ENCODE data around the gene BECN2. TPM values are rescaled to one million over a fixed set of nuclear protein-coding genes. Genes with fewer than 3 reads are reported as not detected.

BECN2 gene
- total and polyA plus RNA-seq, 2 donors (not counting 3 experiments of a cell fraction or from before 2014, with no cell fraction given), result not detected

DNA sequence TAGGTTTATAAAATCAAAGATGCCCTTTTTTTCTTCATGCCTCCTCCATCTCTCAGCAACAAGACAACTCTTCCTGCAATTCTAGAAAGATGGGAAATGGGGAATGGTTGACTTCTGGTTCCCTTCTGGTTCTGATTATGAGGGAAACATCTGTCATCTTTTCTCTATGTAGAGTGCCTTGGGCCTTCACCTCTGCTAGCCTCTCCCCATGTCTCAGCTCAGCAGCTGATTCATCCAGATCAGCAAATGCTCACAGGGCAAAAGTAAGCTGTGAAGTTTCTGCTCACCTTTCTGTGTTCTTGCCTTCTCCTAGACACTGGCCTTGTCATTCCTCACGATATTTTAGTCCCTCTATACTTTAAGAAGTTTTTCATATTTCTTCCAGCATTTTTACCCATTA, 17.8 kb upstream of the BECN2 start:
- intact Hi-C loops (cut with micrococcal nuclease), result no loop called here
- Histone ChIP-seq H3K9ac (replicated peaks; ENCODE audit: extremely low read depth, insufficient read depth, low read length) (no peak overlapping the region), H3K4me1 (ENCODE audit: control insufficient read depth, extremely low read depth, insufficient read depth, low read length) (no peaks in the 10 kb centered on the region), H3K27ac (ENCODE audit: insufficient read depth, low read depth, low read length) (no peak overlapping the region), H3K36me3 (ENCODE audit: control insufficient read depth in 2 of 2, extremely low read depth in 1 of 2, insufficient read depth in 2 of 2, low read length in 2 of 2) (no peaks in the 10 kb centered on the region), H3K79me2 (ENCODE audit: control insufficient read depth, insufficient read depth, low read length) (no peaks in the 10 kb centered on the region), H3K9me1 (replicated peaks; ENCODE audit: control insufficient read depth, extremely low read depth, insufficient read depth, low read length) (no peaks in the 10 kb centered on the region), H4K20me1 (replicated peaks; ENCODE audit: control insufficient read depth, extremely low read depth, insufficient read depth, low read length) (no peaks in the 10 kb centered on the region), H3K9me3 (replicated peaks; ENCODE audit: control insufficient read depth, insufficient read depth, low read length) (no peaks in the 10 kb centered on the region), H2AFZ (ENCODE audit: low read depth, low read length) (no peak overlapping the region), H3K4me3 (replicated peaks in 1 of 3; ENCODE audit: insufficient read depth in 1 of 3, low read depth in 1 of 3, low read length in 3 of 3) (no peak overlapping the region), H3K4me2 (ENCODE audit: insufficient read depth, low read length) (no peak overlapping the region), H3K27me3 (ENCODE audit: control insufficient read depth in 2 of 2, insufficient read depth in 2 of 2, low read length in 2 of 2) (no peaks in the 10 kb centered on the region)
- no peak for FAIRE-seq
- dilution Hi-C loops (cut with MboI; ENCODE audit: extremely low pct_ligation_motif_present, low sequenced_read_pairs), result no loop called here
- CTCF ChIA-PET, result no interaction called here
- BruUV-seq (replicated peaks), result no TSS peak
- no peak for DNase-seq (ENCODE audit: low read depth, low spot score)
- TF ChIP-seq JUN (IDR thresholded peaks at IDR 0.05; ENCODE audit: borderline replicate concordance, insufficient read depth, insufficient read length, low read depth) (no peak), POLR2AphosphoS5 (IDR thresholded peaks at IDR 0.05; ENCODE audit: insufficient read depth, low read depth, low read length) (no peak), EZH2 (IDR thresholded peaks at IDR 0.05; ENCODE audit: borderline replicate concordance, low read depth, low read length, severe bottlenecking) (no peak), FOS (IDR thresholded peaks at IDR 0.05; ENCODE audit: borderline replicate concordance, insufficient read depth, low read length) (no peak), POLR2A (IDR thresholded peaks at IDR 0.05; ENCODE audit: low read depth, low read length) (no peak), MYC (IDR thresholded peaks at IDR 0.05; ENCODE audit: low read depth, low read length) (no peak), GATA2 (IDR thresholded peaks at IDR 0.05; ENCODE audit: insufficient read depth, insufficient read length, low read depth, low read length) (no peak)
- TF ChIP-seq, protein P1, sequence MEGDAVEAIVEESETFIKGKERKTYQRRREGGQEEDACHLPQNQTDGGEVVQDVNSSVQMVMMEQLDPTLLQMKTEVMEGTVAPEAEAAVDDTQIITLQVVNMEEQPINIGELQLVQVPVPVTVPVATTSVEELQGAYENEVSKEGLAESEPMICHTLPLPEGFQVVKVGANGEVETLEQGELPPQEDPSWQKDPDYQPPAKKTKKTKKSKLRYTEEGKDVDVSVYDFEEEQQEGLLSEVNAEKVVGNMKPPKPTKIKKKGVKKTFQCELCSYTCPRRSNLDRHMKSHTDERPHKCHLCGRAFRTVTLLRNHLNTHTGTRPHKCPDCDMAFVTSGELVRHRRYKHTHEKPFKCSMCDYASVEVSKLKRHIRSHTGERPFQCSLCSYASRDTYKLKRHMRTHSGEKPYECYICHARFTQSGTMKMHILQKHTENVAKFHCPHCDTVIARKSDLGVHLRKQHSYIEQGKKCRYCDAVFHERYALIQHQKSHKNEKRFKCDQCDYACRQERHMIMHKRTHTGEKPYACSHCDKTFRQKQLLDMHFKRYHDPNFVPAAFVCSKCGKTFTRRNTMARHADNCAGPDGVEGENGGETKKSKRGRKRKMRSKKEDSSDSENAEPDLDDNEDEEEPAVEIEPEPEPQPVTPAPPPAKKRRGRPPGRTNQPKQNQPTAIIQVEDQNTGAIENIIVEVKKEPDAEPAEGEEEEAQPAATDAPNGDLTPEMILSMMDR (IDR thresholded peaks at IDR 0.05; ENCODE audit: extremely low read depth in 1 of 2, insufficient read depth in 1 of 2, low read depth in 1 of 2, low read length in 2 of 2), result no peak
- TF ChIP-seq, protein P2, sequence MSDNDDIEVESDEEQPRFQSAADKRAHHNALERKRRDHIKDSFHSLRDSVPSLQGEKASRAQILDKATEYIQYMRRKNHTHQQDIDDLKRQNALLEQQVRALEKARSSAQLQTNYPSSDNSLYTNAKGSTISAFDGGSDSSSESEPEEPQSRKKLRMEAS (IDR thresholded peaks at IDR 0.05; ENCODE audit: insufficient read depth, insufficient read length), result no peak
- POLR2A ChIA-PET, result no interaction called here
